GM15510 (cell line): ENCODE results near the gene CYP27A1.

Experiments used
- POLR2A ChIP-seq: IDR thresholded peaks from 3 replicates; pipeline ENCODE4 v1.6.1; 2011; ENCODE audit warnings: borderline replicate concordance; ENCODE audit not compliant: insufficient read length; ENCODE audit errors: extremely low read depth

The CYP27A1 gene

GRCh38 chr2:218831378-218831990, 49.5 kb downstream of the CYP27A1 start, which contains the start of gene PRKAG3:
PRKAG3 (minus strand) TSS chr2:218831803.
- TF ChIP-seq POLR2A = no peak

GRCh38 chr2:218832081-218832480, 50.1 kb downstream of the CYP27A1 start:
- no peak for TF ChIP-seq POLR2A

GRCh38 chr2:218832520-218832919, 50.6 kb downstream of the CYP27A1 start:
- no peak for TF ChIP-seq POLR2A

- TF ChIP-seq POLR2A = no peak
These were observed 51.2 kb downstream of the CYP27A1 start for GRCh38 chr2:218833023-218833609.

GRCh38 chr2:218834685-218835084, 52.7 kb downstream of the CYP27A1 start:
- TF ChIP-seq POLR2A = no peak

GRCh38 chr2:218837495-218837894, 55.5 kb downstream of the CYP27A1 start:
- TF ChIP-seq POLR2A = no peak

- TF ChIP-seq POLR2A = no peak
These were observed 57.5 kb downstream of the CYP27A1 start for GRCh38 chr2:218839430-218839829.

GRCh38 chr2:218839888-218840287, 57.9 kb downstream of the CYP27A1 start:
- TF ChIP-seq POLR2A = no peak

GRCh38 chr2:218849721-218850120, 67.8 kb downstream of the CYP27A1 start:
- no peak for TF ChIP-seq POLR2A

- TF ChIP-seq POLR2A = no peak
These were observed 68.8 kb downstream of the CYP27A1 start for GRCh38 chr2:218850796-218851195.

GRCh38 chr2:218851286-218851685, 69.3 kb downstream of the CYP27A1 start:
- no peak for TF ChIP-seq POLR2A

GRCh38 chr2:218852911-218853667, 71.1 kb downstream of the CYP27A1 start:
- no peak for TF ChIP-seq POLR2A

- no peak for TF ChIP-seq POLR2A
These were observed 71.8 kb downstream of the CYP27A1 start for GRCh38 chr2:218853766-218854165.

GRCh38 chr2:218854860-218855259, 72.9 kb downstream of the CYP27A1 start:
- TF ChIP-seq POLR2A = no peak

- TF ChIP-seq POLR2A = no peak
These were observed 73.6 kb downstream of the CYP27A1 start for GRCh38 chr2:218855305-218856166.
